H1 (cell line): ENCODE measurements around the gene GLI1.

Source experiments
- CHD1 ChIP-seq: IDR thresholded peaks from 2 replicates; pipeline ENCODE4 v1.6.1; 2012; ENCODE audit warnings: low read depth, low read length, improper control_type of control experiment
- CHD2 ChIP-seq: IDR thresholded peaks from 2 replicates; pipeline ENCODE4 v1.6.1; 2012; ENCODE audit warnings: low read length, improper control_type of control experiment
- EZH2 ChIP-seq: fragments of 200-600 bp; sonication (generic); IDR thresholded peaks from 2 replicates; pipeline ENCODE4 v1.7.1; 2012; ENCODE audit warnings: low read depth, mild to moderate bottlenecking, moderate library complexity, low read length, inconsistent platforms; ENCODE audit not compliant: severe bottlenecking
- KDM5A ChIP-seq: fragments of 200-600 bp; IDR thresholded peaks from 2 replicates; pipeline ENCODE4 v1.7.1; 2012; ENCODE audit warnings: mild to moderate bottlenecking, low read length, inconsistent platforms, mixed read lengths
- POLR2A ChIP-seq, 2 experiments: IDR thresholded peaks; 1 replicate in 1 of 2; 2 replicates in 1 of 2; pipeline ENCODE4 v1.6.1; 2011; ENCODE audit warnings: low read depth in 2 of 2, low read length in 2 of 2, mild to moderate bottlenecking in 2 of 2; ENCODE audit errors: control extremely low read depth in 1 of 2
- RXRA ChIP-seq: IDR thresholded peaks from 2 replicates; pipeline ENCODE4 v1.6.1; 2011; ENCODE audit warnings: low read depth, mild to moderate bottlenecking, low read length, moderate library complexity; ENCODE audit not compliant: insufficient read depth
- SRF ChIP-seq: IDR thresholded peaks from 2 replicates; pipeline ENCODE4 v1.6.1; 2011; ENCODE audit warnings: mild to moderate bottlenecking, low read depth, low read length, moderate library complexity
- TF ChIP-seq, protein P1 (sequence below), 3 experiments: IDR thresholded peaks; 1 replicate in 2 of 3; 2 replicates in 1 of 3; pipeline versions ENCODE4 v1.5.1 to v1.6.1; 2011; ENCODE audit warnings: low read length in 3 of 3, mild to moderate bottlenecking in 3 of 3, inconsistent platforms in 2 of 3, low read depth in 1 of 3, moderate library complexity in 1 of 3; ENCODE audit not compliant: insufficient read depth in 1 of 3; ENCODE audit errors: control extremely low read depth in 1 of 3
- TF ChIP-seq, protein P2 (sequence below): IDR thresholded peaks from 2 replicates; pipeline ENCODE4 v1.6.1; 2012; ENCODE audit warnings: low read length, inconsistent platforms

DNA sequence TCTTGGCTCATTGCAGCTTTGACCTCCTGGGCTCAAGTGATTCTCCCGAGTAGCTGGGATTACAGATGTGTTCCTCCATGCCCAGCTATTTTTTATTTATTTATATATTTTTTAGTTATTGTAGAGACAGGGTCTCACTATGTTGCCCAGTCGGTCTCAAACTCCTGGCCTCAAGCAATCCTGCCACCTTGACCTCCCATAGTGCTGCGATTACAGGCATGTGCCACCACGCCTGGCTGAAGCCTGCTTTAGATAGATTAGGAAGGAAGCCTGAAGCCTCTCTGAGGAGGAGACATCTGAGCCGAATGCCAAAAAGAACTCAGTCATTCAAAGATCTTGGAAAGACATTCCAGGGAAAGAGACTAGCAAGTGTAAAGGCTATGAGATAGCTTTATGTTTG, 14.8 kb upstream of the GLI1 start:
- TF ChIP-seq, protein P1, sequence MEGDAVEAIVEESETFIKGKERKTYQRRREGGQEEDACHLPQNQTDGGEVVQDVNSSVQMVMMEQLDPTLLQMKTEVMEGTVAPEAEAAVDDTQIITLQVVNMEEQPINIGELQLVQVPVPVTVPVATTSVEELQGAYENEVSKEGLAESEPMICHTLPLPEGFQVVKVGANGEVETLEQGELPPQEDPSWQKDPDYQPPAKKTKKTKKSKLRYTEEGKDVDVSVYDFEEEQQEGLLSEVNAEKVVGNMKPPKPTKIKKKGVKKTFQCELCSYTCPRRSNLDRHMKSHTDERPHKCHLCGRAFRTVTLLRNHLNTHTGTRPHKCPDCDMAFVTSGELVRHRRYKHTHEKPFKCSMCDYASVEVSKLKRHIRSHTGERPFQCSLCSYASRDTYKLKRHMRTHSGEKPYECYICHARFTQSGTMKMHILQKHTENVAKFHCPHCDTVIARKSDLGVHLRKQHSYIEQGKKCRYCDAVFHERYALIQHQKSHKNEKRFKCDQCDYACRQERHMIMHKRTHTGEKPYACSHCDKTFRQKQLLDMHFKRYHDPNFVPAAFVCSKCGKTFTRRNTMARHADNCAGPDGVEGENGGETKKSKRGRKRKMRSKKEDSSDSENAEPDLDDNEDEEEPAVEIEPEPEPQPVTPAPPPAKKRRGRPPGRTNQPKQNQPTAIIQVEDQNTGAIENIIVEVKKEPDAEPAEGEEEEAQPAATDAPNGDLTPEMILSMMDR (IDR thresholded peaks at IDR 0.05; ENCODE audit: control extremely low read depth in 1 of 3, insufficient read depth in 1 of 3, low read depth in 1 of 3, low read length in 3 of 3) = no peak
- TF ChIP-seq CHD2 (no peak), POLR2A (IDR thresholded peaks at IDR 0.05; ENCODE audit: control extremely low read depth in 1 of 2, low read depth in 2 of 2, low read length in 2 of 2) (no peak), SRF (no peak), EZH2 (no peak), CHD1 (no peak), KDM5A (no peak), RXRA (no peak)
- TF ChIP-seq, protein P2, sequence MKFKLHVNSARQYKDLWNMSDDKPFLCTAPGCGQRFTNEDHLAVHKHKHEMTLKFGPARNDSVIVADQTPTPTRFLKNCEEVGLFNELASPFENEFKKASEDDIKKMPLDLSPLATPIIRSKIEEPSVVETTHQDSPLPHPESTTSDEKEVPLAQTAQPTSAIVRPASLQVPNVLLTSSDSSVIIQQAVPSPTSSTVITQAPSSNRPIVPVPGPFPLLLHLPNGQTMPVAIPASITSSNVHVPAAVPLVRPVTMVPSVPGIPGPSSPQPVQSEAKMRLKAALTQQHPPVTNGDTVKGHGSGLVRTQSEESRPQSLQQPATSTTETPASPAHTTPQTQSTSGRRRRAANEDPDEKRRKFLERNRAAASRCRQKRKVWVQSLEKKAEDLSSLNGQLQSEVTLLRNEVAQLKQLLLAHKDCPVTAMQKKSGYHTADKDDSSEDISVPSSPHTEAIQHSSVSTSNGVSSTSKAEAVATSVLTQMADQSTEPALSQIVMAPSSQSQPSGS = no peak
